Femur (tissue), 1 donor: ENCODE measurements around the gene SEC11C.

Source experiments
- DNase-seq: peaks from one replicate; pipeline ENCODE4 v3.0.0-alpha.2; 2017

Gene SEC11C

GRCh38 chr18:59145055-59145454, 5.4 kb downstream of the SEC11C start:
- DNase-seq: no peak

- DNase-seq: no peak
Observed at GRCh38 chr18:59148192-59148591, 8.5 kb downstream of the SEC11C start.

GRCh38 chr18:59149007-59149406, 9.3 kb downstream of the SEC11C start:
- no peak for DNase-seq

- DNase-seq: no peak
Observed at GRCh38 chr18:59149416-59149815, 9.7 kb downstream of the SEC11C start.

GRCh38 chr18:59150236-59150635, 10.6 kb downstream of the SEC11C start:
- no peak for DNase-seq

- no peak for DNase-seq
Observed at GRCh38 chr18:59155153-59155552, 15.5 kb downstream of the SEC11C start.

- DNase-seq: no peak
Observed at GRCh38 chr18:59156316-59156715, 16.6 kb downstream of the SEC11C start.

GRCh38 chr18:59159265-59159664, 19.6 kb downstream of the SEC11C start:
- no peak for DNase-seq

- DNase-seq: no peak
Observed at GRCh38 chr18:59159986-59160385, 20.3 kb downstream of the SEC11C start.

- no peak for DNase-seq
Observed at GRCh38 chr18:59172664-59173249, 33.1 kb downstream of the SEC11C start.

- no peak for DNase-seq
Observed at GRCh38 chr18:59177485-59177884, 37.8 kb downstream of the SEC11C start.

- peak; percentile 38 for DNase-seq
Observed at GRCh38 chr18:59180150-59180845, 40.6 kb downstream of the SEC11C start.

GRCh38 chr18:59182673-59183072, 43.0 kb downstream of the SEC11C start:
- no peak for DNase-seq

- DNase-seq: no peak
Observed at GRCh38 chr18:59189008-59189407, 49.3 kb downstream of the SEC11C start.

GRCh38 chr18:59189746-59190145, 50.1 kb downstream of the SEC11C start:
- no peak for DNase-seq

- peak; percentile 26 for DNase-seq
Observed at GRCh38 chr18:59196161-59196725, 56.6 kb downstream of the SEC11C start.

- DNase-seq: no peak
Observed at GRCh38 chr18:59197636-59198035, 58.0 kb downstream of the SEC11C start.

GRCh38 chr18:59198215-59198614, 58.5 kb downstream of the SEC11C start:
- no peak for DNase-seq

- no peak for DNase-seq
Observed at GRCh38 chr18:59200787-59201186, 61.1 kb downstream of the SEC11C start.

GRCh38 chr18:59202258-59202820, 62.7 kb downstream of the SEC11C start:
- DNase-seq: no peak

- no peak for DNase-seq
Observed at GRCh38 chr18:59207506-59207905, 67.8 kb downstream of the SEC11C start.
